COLO829 (cell line): ENCODE results near the gene GAN.
A peak's percentile ranks its signal among the peaks of the same experiment; 100 is the strongest.
"Not testable (repeated sequence)": the region's sequence is repeated elsewhere in the genome, so short reads cannot be mapped to it uniquely, and the experiment has no call there.

ENCODE experiments used
- DNase-seq: peaks from one replicate; pipeline ENCODE4 v3.0.0; 2012; ENCODE audit warnings: low spot score

GAN gene

DNA sequence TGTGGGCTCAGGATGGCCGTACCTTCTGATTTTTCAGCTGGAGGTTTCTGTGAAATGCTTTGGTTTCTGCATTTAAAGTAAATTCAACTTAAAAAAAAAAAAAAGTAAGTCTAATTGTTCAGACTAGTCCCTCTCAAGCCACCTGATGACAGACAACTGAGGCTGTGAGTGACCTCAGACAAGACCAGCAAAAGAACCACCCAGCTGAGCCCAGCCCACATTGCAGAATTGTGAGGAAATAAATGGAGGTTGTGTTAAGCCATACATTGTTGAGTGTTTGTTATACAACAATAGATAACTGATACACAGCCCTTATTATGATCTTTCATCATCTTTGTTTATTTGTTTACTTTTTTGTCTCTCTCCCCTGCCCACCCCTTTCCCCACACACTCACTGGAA is 85.1 kb downstream of the GAN start:
- DNase-seq = no peak

DNA sequence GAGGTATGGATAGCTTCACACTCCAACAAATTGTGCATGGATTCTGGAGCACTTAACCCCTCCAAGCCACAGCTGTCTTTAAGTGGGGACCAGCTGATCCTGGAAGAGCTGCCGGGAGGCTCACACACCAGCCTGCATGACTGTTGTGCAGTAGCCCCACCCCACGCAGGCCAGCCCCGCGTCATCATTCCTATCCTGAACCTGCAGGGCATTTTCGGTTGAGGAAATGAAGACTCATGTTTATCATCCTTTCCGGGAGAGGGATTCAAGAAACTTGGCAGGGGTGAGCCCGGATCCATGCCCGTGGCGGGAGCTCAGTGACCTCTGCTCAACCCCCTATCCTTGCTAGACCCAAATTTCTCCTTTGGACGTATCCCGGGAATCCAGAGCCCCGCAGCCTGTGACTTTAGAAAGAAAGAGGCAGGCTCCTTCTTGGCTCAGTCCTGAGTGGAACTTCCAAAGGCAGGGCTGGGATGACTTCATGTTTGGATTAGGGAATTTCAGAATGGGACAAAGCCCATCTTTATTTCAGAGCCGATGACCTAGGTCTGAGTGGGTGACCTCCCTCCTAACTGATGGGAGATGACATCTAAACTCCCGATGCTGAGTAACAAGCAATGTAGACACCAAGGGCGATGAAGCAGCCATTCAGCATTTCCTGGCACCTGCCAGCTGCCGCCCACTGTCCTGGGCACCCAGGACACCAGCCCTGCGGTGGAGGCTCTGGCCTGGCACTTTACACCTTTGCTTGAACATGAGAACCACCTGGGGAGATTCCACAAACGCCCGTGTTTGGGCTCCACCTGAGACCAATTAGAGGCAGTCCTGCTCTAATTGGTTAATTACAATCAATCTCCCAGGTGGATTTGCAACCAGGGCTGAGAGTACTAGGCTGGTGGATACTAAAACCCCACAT is 86.5 kb downstream of the GAN start:
- peak; percentile 40 for DNase-seq

DNA sequence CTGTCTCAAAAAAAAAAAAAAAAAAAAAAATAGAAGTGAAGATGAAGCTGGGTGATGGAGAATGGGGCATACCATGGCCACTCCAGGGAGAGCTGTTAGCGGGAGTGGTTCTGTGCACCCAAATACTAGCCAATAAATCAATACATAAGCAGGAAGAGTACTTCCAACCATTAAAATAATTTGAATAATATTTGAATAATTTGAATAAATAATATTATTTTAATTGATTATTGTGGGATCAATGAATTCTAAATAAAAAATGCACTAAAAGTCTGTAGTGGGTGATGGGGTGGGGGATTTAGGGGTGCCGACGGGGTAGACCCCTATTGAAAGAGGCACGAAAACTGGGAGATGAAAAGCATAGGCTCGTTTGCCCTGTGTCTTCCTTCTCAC is 88.4 kb downstream of the GAN start:
- DNase-seq = no peak

DNA sequence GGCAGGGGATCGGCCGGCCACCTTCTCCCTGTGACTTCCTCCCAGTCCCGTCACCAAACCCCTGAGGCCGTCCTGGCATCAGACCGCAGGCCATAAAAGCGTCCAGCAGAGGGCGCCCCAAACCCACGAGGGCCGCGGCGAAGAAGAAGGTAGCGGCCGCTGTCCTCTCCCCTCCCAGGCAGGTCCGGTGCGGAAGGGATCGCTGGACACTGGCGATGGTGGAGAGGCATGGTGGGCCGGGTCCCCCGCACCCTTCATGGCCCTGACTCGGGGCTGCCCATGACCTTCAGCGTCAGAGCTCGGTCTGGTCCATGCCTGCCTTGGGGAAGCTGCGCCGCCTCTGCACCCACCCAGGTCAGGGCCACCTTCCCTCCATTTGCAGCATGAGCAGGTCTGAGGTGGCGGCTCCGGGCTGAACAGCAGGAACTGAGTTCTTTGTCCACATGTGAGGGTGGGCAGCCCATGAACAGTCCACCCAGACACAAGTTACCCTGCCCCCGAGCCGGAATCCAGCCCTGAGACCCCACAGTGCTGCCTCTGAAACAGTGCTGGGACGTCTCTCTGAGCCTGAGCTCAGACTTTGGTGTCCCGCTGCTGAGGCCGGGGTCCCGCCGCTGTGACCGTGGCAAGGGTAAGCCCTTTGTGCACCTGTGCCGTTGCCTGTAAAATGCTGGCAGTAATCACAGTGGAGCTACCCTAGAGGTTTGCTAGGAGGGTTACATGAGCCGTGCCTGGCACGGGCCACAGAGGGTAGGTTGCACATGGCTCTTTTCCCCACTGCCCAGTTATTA is 89.0 kb downstream of the GAN start:
- peak; percentile 60 for DNase-seq

DNA sequence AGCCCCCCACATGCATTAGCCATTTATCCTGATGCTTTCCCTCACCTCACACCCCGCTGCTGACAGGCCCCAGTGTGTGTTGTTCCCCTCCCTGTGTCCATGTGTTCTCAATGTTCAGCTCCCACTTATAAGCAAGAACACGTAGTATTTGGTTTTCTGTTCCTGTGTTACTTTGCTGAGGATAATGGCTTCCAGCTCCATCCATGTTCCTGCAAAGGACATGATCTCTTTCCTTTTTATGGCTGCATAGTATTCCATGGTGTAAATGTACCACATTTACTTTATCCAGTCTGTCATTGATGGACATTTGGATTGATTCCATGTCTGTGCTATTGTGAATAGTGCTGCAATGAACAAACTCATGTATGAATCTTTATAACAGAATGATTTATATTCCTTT is 90.2 kb downstream of the GAN start:
- not testable (repeated sequence) for DNase-seq

DNA sequence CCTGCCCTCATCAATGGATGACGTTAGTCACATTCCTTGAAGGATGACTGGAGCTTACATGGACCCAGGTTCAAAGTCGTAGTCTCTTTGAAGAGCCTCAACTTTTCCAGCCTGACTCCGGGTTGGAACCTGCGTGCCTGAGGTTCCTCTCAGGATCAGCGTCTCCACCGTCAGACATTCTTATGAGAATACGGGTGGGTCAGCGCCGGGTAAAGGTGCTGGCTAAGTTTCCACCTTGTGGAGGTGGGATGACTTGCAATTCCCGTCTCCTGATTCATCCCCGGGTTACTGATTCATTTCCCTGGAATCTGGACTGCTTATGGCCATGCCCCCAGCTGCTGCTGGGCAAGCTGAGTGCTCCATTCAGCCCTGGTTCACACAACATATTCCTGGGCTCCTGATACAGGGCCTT is 90.9 kb downstream of the GAN start:
- peak; percentile 40 for DNase-seq

DNA sequence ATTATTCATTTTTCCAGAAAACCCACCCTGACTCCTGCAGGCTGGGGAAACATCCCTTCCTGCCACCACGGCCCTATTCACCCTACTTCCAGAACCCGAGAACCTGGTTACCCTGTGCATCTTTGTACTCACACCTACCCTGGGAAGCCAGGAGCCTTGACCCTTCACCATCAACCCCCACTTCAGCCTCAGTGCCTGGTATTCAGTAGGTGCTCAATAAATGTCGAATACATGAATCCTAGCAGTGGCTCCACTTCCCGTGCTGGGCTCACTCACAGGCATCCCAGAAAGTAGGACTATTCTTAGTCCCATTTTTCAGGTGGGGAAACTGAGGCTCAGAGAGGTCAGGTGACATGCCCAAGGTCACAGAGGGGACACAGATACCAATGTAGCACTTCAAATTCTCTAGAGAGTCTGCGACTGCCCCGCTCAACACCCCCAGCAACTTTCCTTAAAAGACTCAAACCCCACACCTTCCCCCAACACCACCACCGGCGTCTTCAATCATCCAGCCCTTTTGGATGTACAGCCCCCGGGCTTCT is 93.7 kb downstream of the GAN start:
- DNase-seq = no peak

DNA sequence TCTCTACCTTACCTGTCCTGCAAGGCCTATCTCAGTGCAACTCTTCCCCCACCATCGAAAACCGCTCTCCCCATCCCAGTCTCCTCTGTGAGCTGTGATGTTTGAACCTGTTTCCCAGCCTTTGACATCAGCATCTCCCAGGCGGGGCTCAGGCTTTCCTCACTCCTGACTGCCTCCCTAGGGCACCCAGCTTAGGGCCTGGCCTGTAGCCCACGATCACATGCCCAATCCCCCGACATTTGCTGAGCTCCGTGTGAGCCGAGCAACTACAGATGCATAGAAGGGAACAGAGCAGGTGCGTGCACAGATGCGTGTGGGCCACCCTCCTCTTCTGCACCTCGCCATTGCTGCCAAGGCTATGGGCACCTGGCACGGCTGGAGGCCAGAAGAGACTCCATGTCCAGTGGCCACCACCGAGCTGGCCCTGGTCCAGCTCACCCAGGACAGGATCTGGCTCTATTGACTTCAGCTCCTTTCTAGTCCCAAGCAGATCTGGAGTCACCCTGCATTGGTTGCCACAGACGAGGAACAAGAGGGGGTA is 94.3 kb downstream of the GAN start:
- DNase-seq = no peak

DNA sequence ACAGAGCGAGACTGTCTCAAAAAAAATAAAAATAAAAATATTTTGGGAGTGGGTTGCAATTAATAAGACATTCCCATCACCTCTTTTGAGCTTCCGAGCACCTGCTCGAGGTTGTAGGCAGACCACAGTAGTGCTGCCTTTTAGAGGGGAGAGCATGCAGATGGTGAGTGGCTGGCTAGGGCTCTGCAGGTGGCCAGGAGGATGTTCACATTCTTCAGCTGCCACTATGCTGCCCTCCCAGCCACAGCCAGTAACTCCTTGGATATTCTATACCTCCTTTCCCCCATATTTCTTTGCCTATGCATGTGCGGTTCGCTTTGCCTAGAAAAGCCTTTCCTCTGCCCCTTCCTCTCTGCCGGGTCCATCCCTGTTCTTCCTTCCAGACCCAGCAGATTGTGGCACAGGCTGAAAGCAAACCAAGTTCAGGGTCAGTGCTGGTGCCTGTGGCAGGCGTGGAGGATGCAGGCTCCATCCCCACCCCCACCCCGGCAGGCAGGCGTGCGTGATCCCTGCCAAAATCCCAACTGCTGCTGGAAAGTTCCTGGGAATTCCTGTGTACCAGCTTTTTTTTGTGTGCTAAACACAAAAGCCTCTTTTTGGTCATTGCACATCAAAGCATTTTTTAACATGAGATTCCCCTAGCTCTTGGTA is 96.0 kb downstream of the GAN start:
- no peak for DNase-seq

DNA sequence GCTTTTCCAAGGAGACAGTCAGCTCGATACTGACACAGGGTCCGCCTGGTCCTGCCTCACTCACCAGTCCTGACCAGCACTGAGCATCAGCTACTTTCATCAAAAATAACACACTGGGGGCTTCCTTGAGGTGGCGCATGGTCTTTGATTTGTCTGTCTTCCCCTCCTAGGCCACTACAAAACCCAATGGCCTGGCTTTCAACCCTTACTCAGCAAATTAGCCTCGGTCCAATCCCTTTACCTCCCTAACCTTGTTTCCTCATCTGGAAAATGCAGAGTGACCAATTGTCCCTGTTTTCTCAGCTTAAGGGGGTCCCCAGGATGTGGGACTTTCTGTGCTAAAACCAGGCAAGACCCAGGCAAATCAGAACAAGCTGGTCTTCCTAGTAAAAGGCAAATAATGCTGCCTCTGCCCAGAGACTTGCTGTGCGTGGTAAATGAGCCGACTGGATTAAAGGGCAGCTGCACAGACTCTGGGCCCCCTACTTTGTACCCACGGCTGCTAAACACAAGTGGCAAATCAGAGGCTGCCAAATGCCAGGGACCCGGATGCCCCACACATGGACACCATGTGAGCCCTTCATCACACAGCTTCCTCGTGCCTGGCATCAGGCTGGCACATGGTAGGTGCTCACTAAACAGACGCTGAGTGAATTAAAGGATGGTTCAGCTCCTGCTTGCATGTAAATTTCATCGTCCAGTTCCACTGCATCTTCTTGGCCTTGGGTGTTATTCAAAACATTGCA is 98.7 kb downstream of the GAN start:
- DNase-seq = no peak

DNA sequence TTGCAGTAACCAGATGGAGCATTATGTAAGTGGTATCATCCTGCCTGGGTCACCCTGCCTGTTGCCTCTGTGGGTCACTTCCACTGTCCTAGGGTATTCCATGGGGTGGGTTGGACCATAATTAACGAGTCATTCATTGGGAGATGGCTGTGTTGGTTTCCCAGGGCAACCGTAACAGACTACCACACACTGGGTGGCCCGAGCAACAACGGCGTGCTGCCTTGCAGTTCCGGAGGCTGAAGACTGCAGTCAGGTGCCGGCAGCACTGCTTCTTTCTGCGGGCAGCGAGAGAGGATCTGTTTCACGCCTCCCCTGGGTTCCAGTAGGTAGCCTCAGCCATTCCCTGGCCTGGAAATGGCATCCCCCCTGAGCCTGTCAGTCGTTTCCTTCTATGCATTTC is 101.0 kb downstream of the GAN start:
- DNase-seq = no peak

DNA sequence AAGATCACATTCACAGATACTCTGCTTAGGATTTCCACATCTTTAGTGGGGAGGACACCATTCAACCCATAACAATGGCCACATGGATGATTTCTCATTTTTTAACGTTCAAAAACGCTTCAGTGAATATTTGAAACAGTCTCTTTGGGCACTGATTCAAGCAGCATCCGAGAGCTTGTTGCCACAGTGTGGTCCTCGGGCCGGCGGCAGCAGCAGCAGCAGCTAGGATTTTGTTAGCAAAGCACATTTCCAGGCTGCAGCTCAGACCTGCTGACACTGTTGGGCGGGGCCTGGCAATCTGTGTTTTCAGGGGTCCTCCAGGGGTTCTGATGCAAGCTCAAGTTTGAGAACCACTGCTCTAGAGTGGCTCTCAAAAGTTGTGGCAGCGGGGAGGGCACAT is 102.0 kb downstream of the GAN start:
- DNase-seq = no peak

DNA sequence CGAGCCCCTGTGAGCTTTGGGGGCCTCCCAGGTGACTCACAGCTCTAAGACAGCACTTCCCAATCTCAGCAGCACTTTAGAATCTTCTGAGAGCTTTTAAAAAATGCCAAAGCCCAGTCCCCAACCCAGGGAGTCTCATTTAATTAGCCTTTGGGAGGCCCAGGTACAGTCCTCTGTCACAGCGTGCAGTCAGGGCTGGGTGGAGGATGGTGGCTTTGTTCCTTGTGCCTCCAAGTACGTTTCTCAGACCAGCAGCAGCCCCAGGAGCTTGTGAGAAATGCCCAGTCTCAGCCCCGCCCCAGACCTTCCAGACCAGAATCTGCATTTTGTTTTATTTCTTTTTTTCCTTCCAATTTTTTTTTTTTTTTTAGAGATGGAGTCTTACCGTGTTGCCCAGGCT is 102.4 kb downstream of the GAN start:
- DNase-seq = no peak

DNA sequence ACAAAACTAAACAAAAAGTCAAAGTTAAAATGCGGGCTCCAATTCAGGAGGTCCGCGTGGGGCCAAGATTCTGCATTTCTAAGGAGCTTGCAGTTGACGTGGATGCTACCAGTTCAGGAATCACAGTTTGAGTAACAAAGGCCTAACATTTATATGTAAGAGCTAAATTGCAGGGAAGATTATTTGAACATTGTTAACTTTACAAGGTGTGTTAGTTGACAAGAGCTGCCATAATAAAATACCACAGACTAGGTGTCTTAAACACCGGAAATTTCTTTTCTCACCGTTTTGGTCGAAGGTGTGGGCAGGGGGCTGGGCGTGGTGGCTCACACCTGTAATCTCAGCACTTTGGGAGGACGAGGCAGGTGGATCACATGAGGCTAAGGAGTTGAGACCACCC is 105.0 kb downstream of the GAN start:
- no peak for DNase-seq

DNA sequence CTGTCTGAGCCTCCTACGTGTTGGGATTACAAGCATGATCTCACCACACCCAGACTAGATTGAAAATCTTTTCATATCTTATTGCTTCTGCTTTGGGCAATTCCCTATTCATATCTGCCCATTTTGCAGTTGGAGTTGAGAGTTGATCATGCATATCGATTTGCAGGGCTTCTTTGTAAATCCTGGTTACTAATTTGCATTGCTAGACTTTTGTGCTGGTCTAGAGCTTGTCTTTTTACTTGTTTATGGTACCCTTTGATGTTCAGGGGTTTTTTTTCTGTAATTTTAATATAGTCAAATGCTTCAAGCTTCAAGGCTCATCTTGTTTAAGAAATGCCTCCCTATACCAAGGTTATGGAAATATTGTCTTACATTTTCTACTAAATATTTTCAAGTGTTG is 106.4 kb downstream of the GAN start:
- DNase-seq = no peak

DNA sequence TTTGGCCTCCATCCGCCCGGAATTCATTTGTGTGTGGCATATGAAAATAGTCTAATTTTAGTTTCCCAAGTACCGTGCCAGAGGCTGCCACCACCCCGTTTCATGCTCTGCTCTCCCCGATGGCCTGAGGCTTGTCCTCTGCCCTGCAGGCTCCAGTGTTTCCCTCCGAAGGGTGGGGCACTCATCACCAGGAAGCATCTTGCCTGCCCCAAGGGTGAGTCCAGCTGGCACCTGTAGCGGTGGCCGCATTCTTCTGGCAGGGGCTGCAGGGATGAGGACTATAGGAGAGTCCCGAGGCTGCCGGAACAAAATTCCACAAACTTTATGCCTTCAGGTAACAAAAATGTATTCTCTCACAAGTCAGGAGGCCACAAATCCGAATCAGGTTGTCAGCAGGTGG is 106.8 kb downstream of the GAN start:
- no peak for DNase-seq

DNA sequence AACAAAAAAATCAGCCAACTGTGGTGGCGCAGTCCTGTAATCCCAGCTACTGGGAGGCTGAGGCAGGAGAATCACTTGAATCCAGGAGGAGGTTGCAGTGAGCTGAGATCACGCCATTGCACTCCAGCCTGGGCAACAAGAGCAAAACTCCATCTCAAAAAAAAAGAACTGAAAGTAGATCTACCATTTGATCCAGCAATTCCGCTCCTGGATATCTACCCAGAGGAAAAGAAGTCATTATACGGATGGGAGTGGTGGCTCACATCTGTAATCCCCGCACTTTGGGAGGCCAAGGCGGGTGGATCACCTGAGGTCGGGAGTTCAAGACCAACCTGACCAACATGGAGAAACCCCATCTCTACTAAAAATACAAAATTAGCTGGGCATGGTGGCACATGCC is 107.4 kb downstream of the GAN start:
- DNase-seq = not testable (repeated sequence)

DNA sequence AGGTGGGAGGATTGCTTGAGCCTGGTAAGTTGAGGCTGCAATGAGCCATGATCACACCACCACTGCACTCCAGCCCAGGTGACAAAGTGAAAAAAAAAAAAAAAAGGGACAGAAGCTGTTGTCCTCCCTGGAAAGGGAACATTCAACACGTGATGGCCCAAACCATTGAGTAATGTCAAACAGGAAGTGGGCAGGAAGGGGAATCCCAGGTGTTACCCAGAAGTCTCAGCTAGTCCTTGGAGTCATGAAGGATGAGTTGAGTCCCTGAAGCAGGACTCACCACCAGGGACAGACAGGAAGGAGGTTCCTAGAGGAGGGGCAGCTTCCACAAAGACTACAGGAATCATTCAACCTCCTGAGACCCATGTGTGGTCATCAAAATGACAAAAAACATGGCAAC is 110.0 kb downstream of the GAN start:
- DNase-seq = no peak

DNA sequence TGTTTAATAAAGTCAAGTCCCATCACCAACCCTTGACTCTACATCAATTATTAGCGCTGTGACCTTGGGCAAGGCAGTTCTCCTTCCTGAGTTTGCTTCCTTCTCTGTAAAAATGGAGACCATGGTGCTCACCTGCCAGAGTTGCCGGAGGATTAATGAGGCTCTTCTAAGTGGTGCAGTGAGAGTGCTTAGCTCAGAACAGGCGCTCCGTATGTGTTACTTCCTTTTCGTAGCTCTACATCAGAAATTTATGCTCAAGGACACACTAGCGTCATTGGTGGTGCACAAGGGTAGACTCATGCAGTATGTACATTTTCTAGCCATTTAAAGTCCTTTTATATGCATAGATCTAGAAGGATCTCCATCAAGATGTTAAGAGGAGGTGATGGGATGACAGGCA is 112.5 kb downstream of the GAN start:
- DNase-seq = no peak

DNA sequence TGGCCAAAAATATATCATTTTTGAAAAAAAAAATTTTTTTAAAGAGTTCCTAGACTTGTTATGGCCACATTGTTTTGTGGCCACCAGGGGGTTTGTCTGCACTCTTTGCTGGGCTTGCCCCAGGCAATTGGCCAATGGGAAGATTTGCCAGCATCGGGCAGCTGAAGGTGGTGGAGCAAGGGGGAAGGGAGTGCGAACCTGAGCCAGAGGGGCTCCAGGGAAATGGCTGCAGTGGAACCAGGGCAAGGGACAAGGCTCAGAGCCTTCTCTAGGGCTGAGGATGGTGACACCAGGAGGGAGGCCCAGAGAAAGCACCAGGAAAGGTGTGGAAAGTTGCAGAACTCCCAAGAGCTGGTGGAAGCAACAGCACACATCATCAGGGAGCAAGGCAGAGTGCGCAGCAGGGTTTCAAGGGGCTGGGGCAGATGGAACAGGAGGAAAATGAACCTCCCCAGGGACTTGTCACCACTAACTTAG is 114.3 kb downstream of the GAN start:
- DNase-seq = no peak

DNA sequence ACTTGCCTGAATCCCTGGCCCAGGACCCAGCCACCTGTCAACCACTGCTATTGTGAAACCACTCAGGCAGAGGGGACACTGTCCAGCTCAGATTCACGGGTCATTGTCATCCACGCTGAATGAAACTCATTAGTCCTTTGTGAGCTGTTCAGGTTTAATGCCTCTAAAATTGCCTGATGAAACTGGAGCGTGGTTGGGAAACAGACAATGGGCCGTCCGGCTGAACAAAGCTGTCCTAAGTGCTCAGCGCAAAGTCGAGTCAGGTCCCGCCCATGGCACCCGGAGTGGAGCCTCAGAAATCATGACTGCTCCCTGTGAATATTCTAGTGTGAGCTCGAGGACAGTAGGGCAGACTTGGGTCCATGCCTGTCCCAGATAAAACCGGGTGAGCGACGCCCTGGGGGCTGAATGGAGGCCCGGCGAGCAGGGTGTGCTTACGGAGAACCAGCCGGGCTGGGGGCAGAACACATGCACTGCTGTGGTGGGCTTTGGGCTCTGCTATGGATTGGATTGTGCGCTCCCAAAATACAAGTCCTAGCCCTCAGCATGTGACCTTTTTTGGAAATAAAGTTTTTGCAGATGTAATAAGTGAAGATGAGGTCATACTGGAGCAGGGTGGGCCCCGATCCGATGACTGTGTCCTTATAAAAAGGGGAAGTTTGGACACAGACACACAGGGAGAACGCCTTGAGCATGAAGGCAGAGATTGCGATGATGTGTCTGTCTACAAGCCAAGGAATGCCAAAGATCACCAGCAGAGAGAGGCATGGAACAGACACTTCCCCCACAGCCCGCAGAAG is 117.0 kb downstream of the GAN start:
- no peak for DNase-seq
